Transverse colon (tissue), 3 donors: Measurements from ENCODE around the gene SESTD1.

Experiments used
- EP300 ChIP-seq: sonication (generic); formaldehyde crosslinking; IDR thresholded peaks from one replicate; pipeline ENCODE4 v1.6.1; 2017; ENCODE audit warnings: antibody characterized with exemption, low read depth
- POLR2A ChIP-seq: fragments of 450-650 bp; IDR thresholded peaks from one replicate; pipeline ENCODE4 v1.6.1; 2016; ENCODE audit warnings: antibody characterized with exemption, mild to moderate bottlenecking, moderate library complexity
- TF ChIP-seq, protein P1 (sequence below), 5 experiments: fragments of 200-600 bp in 3 of 5; fragments of 450-650 bp in 2 of 5; sonication (generic) in 3 of 5; IDR thresholded peaks; 1 replicate in 2 of 5; 2 replicates in 3 of 5; pipeline ENCODE4 v1.5.1; 2016 to 2017; ENCODE audit warnings: antibody characterized with exemption in 5 of 5, inconsistent platforms in 3 of 5, mild to moderate bottlenecking in 2 of 5, moderate library complexity in 1 of 5

GRCh38 chr2:179071810-179072355, 192.7 kb downstream of the SESTD1 start:
- TF ChIP-seq, protein P1, sequence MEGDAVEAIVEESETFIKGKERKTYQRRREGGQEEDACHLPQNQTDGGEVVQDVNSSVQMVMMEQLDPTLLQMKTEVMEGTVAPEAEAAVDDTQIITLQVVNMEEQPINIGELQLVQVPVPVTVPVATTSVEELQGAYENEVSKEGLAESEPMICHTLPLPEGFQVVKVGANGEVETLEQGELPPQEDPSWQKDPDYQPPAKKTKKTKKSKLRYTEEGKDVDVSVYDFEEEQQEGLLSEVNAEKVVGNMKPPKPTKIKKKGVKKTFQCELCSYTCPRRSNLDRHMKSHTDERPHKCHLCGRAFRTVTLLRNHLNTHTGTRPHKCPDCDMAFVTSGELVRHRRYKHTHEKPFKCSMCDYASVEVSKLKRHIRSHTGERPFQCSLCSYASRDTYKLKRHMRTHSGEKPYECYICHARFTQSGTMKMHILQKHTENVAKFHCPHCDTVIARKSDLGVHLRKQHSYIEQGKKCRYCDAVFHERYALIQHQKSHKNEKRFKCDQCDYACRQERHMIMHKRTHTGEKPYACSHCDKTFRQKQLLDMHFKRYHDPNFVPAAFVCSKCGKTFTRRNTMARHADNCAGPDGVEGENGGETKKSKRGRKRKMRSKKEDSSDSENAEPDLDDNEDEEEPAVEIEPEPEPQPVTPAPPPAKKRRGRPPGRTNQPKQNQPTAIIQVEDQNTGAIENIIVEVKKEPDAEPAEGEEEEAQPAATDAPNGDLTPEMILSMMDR (IDR thresholded peaks at IDR 0.05), result no peak
- TF ChIP-seq POLR2A (no peak), EP300 (no peak)
